GM23338 (cell line): ENCODE results near the gene OOSP3. TPM values are rescaled to one million over a fixed set of nuclear protein-coding genes. Genes with fewer than 3 reads are reported as not detected.

Source experiments
- ATAC-seq: fragments of 200-7000 bp; cut with Tn5 transposase; 3 replicates; pipeline ENCODE4 v1.9.1; 2020
- DNase-seq: peaks from one replicate; pipeline ENCODE4 v3.0.0-alpha.2; 2015; ENCODE audit warnings: low spot score
- H2AFZ ChIP-seq: fragments of 200-600 bp; sonication (generic); 2 replicates; pipeline ENCODE4 v1.8.0; 2016; ENCODE audit warnings: antibody characterized with exemption, mild to moderate bottlenecking, moderate library complexity
- H3F3A ChIP-seq: fragments of 200-600 bp; sonication (generic); replicated peaks from 2 replicates; pipeline ENCODE4 v1.8.0; 2017; ENCODE audit warnings: antibody characterized with exemption, mixed run types, low read depth
- H3K27ac ChIP-seq: fragments of 200-600 bp; sonication (generic); 2 replicates; pipeline ENCODE4 v1.6.1; 2016; ENCODE audit warnings: low read depth
- H3K27me3 ChIP-seq: fragments of 200-600 bp; sonication (generic); 2 replicates; pipeline ENCODE4 v1.8.0; 2016; ENCODE audit warnings: mild to moderate bottlenecking, mixed run types, moderate library complexity; ENCODE audit not compliant: insufficient read depth
- H3K36me3 ChIP-seq: fragments of 200-600 bp; sonication (generic); 2 replicates; pipeline ENCODE4 v1.8.0; 2016; ENCODE audit warnings: mild to moderate bottlenecking; ENCODE audit not compliant: insufficient read depth
- H3K4me1 ChIP-seq: fragments of 200-600 bp; sonication (generic); 2 replicates; pipeline ENCODE4 v1.8.0; 2016; ENCODE audit warnings: mild to moderate bottlenecking, moderate library complexity; ENCODE audit not compliant: insufficient read depth
- H3K4me2 ChIP-seq: fragments of 200-600 bp; sonication (generic); 2 replicates; pipeline ENCODE4 v1.7.1; 2017; ENCODE audit warnings: mixed run types
- H3K4me3 ChIP-seq: fragments of 200-600 bp; sonication (generic); 2 replicates; pipeline ENCODE4 v1.6.1; 2016; ENCODE audit warnings: mixed run types
- H3K79me2 ChIP-seq: fragments of 200-600 bp; sonication (generic); replicated peaks from 2 replicates; pipeline ENCODE4 v1.8.0; 2017; ENCODE audit warnings: mild to moderate bottlenecking; ENCODE audit not compliant: insufficient read depth
- H3K9me2 ChIP-seq: fragments of 200-600 bp; sonication (generic); 2 replicates; pipeline ENCODE4 v1.8.0; 2017; ENCODE audit not compliant: insufficient read depth
- H4K20me1 ChIP-seq: fragments of 200-600 bp; sonication (generic); replicated peaks from 2 replicates; pipeline ENCODE4 v1.8.0; 2017; ENCODE audit warnings: mild to moderate bottlenecking; ENCODE audit not compliant: insufficient read depth
- H3K27ac Mint-ChIP-seq: 2 replicates; pipeline ENCODE4 v1.8.0; 2020; ENCODE audit warnings: inconsistent platforms, mild to moderate bottlenecking, moderate library complexity, mixed read lengths
- H3K27me3 Mint-ChIP-seq: 3 replicates; pipeline ENCODE4 v1.8.0; 2022; ENCODE audit warnings: low read depth, mild to moderate bottlenecking, moderate library complexity, mixed read lengths, inconsistent platforms; ENCODE audit not compliant: insufficient read depth, poor library complexity
- H3K36me3 Mint-ChIP-seq: 3 replicates; pipeline ENCODE4 v1.8.0; 2021; ENCODE audit warnings: low read depth, mild to moderate bottlenecking, inconsistent platforms, moderate library complexity, mixed read lengths
- H3K4me1 Mint-ChIP-seq: 3 replicates; pipeline ENCODE4 v1.8.0; 2020; ENCODE audit warnings: mild to moderate bottlenecking, inconsistent platforms, mixed read lengths
- H3K4me3 Mint-ChIP-seq: 3 replicates; pipeline ENCODE4 v1.8.0; 2021; ENCODE audit warnings: moderate library complexity, mild to moderate bottlenecking, inconsistent platforms, mixed read lengths
- H3K9me3 Mint-ChIP-seq: 3 replicates; pipeline ENCODE4 v1.8.0; 2020; ENCODE audit warnings: moderate library complexity, mild to moderate bottlenecking, inconsistent platforms, mixed read lengths
- CREB1 ChIP-seq: fragments of 250-450 bp; sonication (Bioruptor Pico); IDR thresholded peaks from 2 replicates; pipeline ENCODE4 v1.5.0; 2020; ENCODE audit warnings: low read depth, mild to moderate bottlenecking, moderate library complexity
- EZH2phosphoT487 ChIP-seq: fragments of 200-600 bp; sonication (generic); IDR thresholded peaks from one replicate; pipeline ENCODE4 v1.8.1; 2018; ENCODE audit warnings: antibody characterized with exemption; ENCODE audit not compliant: unreplicated experiment
- NANOG ChIP-seq: IDR thresholded peaks from 2 replicates; pipeline ENCODE4 v1.6.1; 2016; ENCODE audit warnings: antibody characterized with exemption, borderline replicate concordance
- polyA plus RNA-seq: library from polyadenylated mRNA; unstranded; fragments of >200 nt; fragmentation: Nextera tagmentation; extraction: Ambion mirVana; gene quantifications from 2 replicates; pipeline ENCODE4 v1.2.1, GENCODE V29; 2016
- total RNA-seq: library from RNA; depleted of rRNA; stranded (reverse); fragments of >200 nt; shearing (Covaris generic); gene quantifications from 2 replicates; pipeline ENCODE4 v1.2.3, GENCODE V29; 2014
- TF ChIP-seq, protein P1 (sequence below): IDR thresholded peaks from one replicate; pipeline ENCODE4 v1.6.1; 2018; ENCODE audit warnings: antibody characterized with exemption; ENCODE audit not compliant: unreplicated experiment
- TF ChIP-seq, protein P2 (sequence below), 2 experiments: fragments of 200-600 bp in 1 of 2; sonication (generic) in 1 of 2; conservative IDR thresholded peaks; 2 replicates each; pipeline versions ENCODE4 v1.5.1 to v1.6.1; 2016 to 2017; ENCODE audit warnings: antibody characterized with exemption in 2 of 2, low read depth in 2 of 2, mild to moderate bottlenecking in 2 of 2, moderate library complexity in 1 of 2
- TF ChIP-seq, protein P3 (sequence below): fragments of 250-450 bp; sonication (Bioruptor Pico); IDR thresholded peaks from 2 replicates; pipeline ENCODE4 v1.5.0; 2020; ENCODE audit warnings: mild to moderate bottlenecking, moderate library complexity

OOSP3 gene
- total and polyA plus RNA-seq, 2 experiments from 2014 or later, result not detected

DNA sequence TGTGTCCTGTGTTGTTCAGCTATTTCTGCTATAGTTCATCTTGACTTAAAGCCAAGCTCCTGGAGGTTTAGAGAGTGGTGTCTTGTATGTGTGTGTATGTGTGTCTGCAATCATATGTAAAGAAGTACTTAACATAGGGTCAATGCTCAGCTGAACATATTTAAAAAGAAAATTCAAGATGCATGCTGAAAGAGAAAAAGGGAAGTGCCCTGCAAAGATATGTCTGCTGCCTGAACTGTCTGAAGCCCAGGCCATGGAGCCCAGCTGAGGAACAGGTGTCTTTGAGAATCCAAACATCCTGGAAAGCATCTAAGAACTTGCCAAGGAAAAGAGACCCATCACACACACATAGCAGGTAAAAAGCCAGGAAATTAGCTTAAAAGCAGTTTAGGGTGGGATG lies 18.9 kb upstream of the OOSP3 start:
- Histone ChIP-seq H3K36me3 (no peaks in the 10 kb centered on the region), H4K20me1 (no peaks in the 10 kb centered on the region), H3K79me2 (no peaks in the 10 kb centered on the region), H3K27me3 (no peaks in the 10 kb centered on the region), H3F3A (no peaks in the 10 kb centered on the region), H2AFZ (no peak overlapping the region), H3K9me2 (peaks cover 2% of the 10 kb centered on the region; the same call in 1 of the 2 replicates), H3K4me3 (no peak overlapping the region), H3K27ac (no peak overlapping the region), H3K4me2 (no peak overlapping the region), H3K4me1 (peaks cover 9% of the 10 kb centered on the region; the same call in 1 of the 2 replicates)
- TF ChIP-seq, protein P1, sequence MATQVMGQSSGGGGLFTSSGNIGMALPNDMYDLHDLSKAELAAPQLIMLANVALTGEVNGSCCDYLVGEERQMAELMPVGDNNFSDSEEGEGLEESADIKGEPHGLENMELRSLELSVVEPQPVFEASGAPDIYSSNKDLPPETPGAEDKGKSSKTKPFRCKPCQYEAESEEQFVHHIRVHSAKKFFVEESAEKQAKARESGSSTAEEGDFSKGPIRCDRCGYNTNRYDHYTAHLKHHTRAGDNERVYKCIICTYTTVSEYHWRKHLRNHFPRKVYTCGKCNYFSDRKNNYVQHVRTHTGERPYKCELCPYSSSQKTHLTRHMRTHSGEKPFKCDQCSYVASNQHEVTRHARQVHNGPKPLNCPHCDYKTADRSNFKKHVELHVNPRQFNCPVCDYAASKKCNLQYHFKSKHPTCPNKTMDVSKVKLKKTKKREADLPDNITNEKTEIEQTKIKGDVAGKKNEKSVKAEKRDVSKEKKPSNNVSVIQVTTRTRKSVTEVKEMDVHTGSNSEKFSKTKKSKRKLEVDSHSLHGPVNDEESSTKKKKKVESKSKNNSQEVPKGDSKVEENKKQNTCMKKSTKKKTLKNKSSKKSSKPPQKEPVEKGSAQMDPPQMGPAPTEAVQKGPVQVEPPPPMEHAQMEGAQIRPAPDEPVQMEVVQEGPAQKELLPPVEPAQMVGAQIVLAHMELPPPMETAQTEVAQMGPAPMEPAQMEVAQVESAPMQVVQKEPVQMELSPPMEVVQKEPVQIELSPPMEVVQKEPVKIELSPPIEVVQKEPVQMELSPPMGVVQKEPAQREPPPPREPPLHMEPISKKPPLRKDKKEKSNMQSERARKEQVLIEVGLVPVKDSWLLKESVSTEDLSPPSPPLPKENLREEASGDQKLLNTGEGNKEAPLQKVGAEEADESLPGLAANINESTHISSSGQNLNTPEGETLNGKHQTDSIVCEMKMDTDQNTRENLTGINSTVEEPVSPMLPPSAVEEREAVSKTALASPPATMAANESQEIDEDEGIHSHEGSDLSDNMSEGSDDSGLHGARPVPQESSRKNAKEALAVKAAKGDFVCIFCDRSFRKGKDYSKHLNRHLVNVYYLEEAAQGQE, result no peak
- TF ChIP-seq, protein P2, sequence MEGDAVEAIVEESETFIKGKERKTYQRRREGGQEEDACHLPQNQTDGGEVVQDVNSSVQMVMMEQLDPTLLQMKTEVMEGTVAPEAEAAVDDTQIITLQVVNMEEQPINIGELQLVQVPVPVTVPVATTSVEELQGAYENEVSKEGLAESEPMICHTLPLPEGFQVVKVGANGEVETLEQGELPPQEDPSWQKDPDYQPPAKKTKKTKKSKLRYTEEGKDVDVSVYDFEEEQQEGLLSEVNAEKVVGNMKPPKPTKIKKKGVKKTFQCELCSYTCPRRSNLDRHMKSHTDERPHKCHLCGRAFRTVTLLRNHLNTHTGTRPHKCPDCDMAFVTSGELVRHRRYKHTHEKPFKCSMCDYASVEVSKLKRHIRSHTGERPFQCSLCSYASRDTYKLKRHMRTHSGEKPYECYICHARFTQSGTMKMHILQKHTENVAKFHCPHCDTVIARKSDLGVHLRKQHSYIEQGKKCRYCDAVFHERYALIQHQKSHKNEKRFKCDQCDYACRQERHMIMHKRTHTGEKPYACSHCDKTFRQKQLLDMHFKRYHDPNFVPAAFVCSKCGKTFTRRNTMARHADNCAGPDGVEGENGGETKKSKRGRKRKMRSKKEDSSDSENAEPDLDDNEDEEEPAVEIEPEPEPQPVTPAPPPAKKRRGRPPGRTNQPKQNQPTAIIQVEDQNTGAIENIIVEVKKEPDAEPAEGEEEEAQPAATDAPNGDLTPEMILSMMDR (conservative IDR thresholded peaks at IDR 0.05; ENCODE audit: low read depth in 2 of 2), result no peak
- TF ChIP-seq, protein P3, sequence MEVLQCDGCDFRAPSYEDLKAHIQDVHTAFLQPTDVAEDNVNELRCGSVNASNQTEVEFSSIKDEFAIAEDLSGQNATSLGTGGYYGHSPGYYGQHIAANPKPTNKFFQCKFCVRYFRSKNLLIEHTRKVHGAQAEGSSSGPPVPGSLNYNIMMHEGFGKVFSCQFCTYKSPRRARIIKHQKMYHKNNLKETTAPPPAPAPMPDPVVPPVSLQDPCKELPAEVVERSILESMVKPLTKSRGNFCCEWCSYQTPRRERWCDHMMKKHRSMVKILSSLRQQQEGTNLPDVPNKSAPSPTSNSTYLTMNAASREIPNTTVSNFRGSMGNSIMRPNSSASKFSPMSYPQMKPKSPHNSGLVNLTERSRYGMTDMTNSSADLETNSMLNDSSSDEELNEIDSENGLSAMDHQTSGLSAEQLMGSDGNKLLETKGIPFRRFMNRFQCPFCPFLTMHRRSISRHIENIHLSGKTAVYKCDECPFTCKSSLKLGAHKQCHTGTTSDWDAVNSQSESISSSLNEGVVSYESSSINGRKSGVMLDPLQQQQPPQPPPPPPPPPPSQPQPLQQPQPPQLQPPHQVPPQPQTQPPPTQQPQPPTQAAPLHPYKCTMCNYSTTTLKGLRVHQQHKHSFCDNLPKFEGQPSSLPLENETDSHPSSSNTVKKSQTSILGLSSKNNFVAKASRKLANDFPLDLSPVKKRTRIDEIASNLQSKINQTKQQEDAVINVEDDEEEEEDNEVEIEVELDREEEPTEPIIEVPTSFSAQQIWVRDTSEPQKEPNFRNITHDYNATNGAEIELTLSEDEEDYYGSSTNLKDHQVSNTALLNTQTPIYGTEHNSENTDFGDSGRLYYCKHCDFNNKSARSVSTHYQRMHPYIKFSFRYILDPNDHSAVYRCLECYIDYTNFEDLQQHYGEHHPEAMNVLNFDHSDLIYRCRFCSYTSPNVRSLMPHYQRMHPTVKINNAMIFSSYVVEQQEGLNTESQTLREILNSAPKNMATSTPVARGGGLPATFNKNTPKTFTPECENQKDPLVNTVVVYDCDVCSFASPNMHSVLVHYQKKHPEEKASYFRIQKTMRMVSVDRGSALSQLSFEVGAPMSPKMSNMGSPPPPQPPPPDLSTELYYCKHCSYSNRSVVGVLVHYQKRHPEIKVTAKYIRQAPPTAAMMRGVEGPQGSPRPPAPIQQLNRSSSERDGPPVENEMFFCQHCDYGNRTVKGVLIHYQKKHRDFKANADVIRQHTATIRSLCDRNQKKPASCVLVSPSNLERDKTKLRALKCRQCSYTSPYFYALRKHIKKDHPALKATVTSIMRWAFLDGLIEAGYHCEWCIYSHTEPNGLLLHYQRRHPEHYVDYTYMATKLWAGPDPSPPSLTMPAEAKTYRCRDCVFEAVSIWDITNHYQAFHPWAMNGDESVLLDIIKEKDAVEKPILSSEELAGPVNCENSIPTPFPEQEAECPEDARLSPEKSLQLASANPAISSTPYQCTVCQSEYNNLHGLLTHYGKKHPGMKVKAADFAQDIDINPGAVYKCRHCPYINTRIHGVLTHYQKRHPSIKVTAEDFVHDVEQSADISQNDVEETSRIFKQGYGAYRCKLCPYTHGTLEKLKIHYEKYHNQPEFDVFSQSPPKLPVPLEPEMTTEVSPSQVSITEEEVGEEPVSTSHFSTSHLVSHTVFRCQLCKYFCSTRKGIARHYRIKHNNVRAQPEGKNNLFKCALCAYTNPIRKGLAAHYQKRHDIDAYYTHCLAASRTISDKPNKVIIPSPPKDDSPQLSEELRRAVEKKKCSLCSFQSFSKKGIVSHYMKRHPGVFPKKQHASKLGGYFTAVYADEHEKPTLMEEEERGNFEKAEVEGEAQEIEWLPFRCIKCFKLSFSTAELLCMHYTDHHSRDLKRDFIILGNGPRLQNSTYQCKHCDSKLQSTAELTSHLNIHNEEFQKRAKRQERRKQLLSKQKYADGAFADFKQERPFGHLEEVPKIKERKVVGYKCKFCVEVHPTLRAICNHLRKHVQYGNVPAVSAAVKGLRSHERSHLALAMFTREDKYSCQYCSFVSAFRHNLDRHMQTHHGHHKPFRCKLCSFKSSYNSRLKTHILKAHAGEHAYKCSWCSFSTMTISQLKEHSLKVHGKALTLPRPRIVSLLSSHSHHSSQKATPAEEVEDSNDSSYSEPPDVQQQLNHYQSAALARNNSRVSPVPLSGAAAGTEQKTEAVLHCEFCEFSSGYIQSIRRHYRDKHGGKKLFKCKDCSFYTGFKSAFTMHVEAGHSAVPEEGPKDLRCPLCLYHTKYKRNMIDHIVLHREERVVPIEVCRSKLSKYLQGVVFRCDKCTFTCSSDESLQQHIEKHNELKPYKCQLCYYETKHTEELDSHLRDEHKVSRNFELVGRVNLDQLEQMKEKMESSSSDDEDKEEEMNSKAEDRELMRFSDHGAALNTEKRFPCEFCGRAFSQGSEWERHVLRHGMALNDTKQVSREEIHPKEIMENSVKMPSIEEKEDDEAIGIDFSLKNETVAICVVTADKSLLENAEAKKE, result no peak
- TF ChIP-seq CREB1 (CRISPR knock-in tag) (no peak), NANOG (no peak), EZH2phosphoT487 (no peak)
- no peak overlapping the region for H3K27ac Mint-ChIP-seq
- no peaks in the 10 kb centered on the region for H3K9me3 Mint-ChIP-seq
- peaks cover 12% of the 10 kb centered on the region for H3K4me1 Mint-ChIP-seq
- no peaks in the 10 kb centered on the region for H3K27me3 Mint-ChIP-seq
- DNase-seq, result no peak
- ATAC-seq, result no peak
- H3K4me3 Mint-ChIP-seq, result no peak overlapping the region
- no peaks in the 10 kb centered on the region for H3K36me3 Mint-ChIP-seq
